BLaER1 (cell line): ENCODE data around the gene KLRK1.
"Not testable (repeated sequence)": the region's sequence is repeated elsewhere in the genome, so short reads cannot be mapped to it uniquely, and the experiment has no call there.

Experiments
- H3K27ac ChIP-seq: shearing (Covaris generic); formaldehyde crosslinking; 2 replicates; pipeline ENCODE4 v1.8.1; 2022
- H3K27me3 ChIP-seq: shearing (Covaris generic); formaldehyde crosslinking; 2 replicates; pipeline ENCODE4 v1.8.1; 2022
- H3K36me3 ChIP-seq: shearing (Covaris generic); formaldehyde crosslinking; 2 replicates; pipeline ENCODE4 v1.8.1; 2022
- H3K4me1 ChIP-seq: shearing (Covaris generic); formaldehyde crosslinking; 2 replicates; pipeline ENCODE4 v1.8.1; 2022
- H3K4me2 ChIP-seq: shearing (Covaris generic); formaldehyde crosslinking; 2 replicates; pipeline ENCODE4 v1.8.1; 2022
- H3K4me3 ChIP-seq: shearing (Covaris generic); formaldehyde crosslinking; 2 replicates; pipeline ENCODE4 v1.8.1; 2022
- H3K9ac ChIP-seq: shearing (Covaris generic); formaldehyde crosslinking; 2 replicates; pipeline ENCODE4 v1.8.1; 2022
- H3K9me3 ChIP-seq: shearing (Covaris generic); formaldehyde crosslinking; 2 replicates; pipeline ENCODE4 v1.8.1; 2022
- H4K20me1 ChIP-seq: shearing (Covaris generic); formaldehyde crosslinking; 2 replicates; pipeline ENCODE4 v1.8.1; 2022
- Cebpa-rat ChIP-seq: shearing (Covaris generic); IDR thresholded peaks from 2 replicates; pipeline ENCODE4 v1.8.1; 2022

Gene KLRK1

GRCh38 chr12:10339053-10339840, 50.6 kb downstream of the KLRK1 start:
- Histone ChIP-seq H3K4me2 (no peak overlapping the region), H3K36me3 (no peaks in the 10 kb centered on the region), H3K27me3 (no peaks in the 10 kb centered on the region), H4K20me1 (no peaks in the 10 kb centered on the region), H3K9ac (no peak overlapping the region), H3K9me3 (peaks cover 19% of the 10 kb centered on the region), H3K4me3 (no peak overlapping the region), H3K4me1 (peaks cover 15% of the 10 kb centered on the region; the same call in 1 of the 2 replicates), H3K27ac (no peak overlapping the region)
- no peak for TF ChIP-seq Cebpa-rat

DNA sequence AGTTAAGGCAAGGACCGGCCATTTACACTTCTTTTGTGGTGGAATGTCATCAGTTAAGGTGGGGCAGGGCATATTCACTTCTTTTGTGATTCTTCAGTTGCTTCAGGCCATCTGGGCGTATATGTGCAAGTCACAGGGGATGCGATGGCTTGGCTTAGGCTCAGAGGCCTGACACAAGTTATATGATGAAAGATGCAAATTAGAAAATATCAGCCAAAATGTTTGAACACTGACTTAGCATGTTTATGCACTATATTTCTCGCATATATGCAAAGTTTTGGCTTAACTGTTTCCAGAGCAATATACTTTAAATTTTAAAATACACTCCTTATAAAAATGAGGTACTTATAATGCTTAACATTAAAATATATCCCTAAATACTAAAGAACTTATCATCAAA, 51.4 kb downstream of the KLRK1 start:
- H3K27me3 ChIP-seq, H4K20me1 ChIP-seq, H3K27ac ChIP-seq, H3K4me3 ChIP-seq, H3K4me2 ChIP-seq, H3K36me3 ChIP-seq, H3K9ac ChIP-seq: not testable (repeated sequence)
- Histone ChIP-seq H3K9me3 (peaks cover 17% of the 10 kb centered on the region), H3K4me1 (peaks cover 15% of the 10 kb centered on the region; the same call in 1 of the 2 replicates)

GRCh38 chr12:10336196-10336595, 53.6 kb downstream of the KLRK1 start:
- H3K36me3 ChIP-seq, H3K27ac ChIP-seq, H3K4me1 ChIP-seq, H3K4me3 ChIP-seq, H3K9me3 ChIP-seq, H3K4me2 ChIP-seq, H3K9ac ChIP-seq, H3K27me3 ChIP-seq, H4K20me1 ChIP-seq: not testable (repeated sequence)

DNA sequence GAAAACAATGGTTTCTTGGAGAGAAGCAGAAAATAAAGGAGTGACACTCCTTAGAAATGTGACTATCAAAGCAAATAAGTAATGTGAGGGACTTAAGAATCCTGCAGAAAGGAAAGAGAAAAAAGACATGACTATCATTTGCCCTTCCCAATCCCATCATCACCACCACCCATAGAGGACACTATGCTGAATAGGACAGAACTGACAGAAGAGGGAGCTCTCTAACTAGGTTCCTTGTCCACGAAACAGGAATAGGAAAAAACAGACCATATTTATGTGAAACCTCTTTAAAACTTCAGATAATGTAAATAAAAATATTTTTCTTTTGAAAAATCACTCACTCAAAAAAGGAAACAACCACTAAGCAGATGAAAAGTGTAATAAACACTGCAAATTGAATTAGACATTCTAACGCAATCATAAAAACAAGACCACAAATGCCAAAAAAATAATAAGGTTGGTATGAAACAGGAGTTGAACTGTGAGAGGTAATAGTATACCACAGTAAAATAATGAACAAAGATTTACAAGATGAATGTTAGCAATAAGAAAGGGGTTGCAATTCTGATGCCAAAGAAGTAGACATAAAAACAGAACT, 58.1 kb downstream of the KLRK1 start:
- Histone ChIP-seq H3K9me3 (peaks cover 6% of the 10 kb centered on the region), H3K4me3 (no peak overlapping the region), H3K27me3 (no peaks in the 10 kb centered on the region), H3K27ac (no peak overlapping the region), H4K20me1 (no peaks in the 10 kb centered on the region), H3K4me1 (no peaks in the 10 kb centered on the region), H3K9ac (no peak overlapping the region), H3K36me3 (no peaks in the 10 kb centered on the region), H3K4me2 (no peak overlapping the region)
- no peak for TF ChIP-seq Cebpa-rat

GRCh38 chr12:10328691-10329090, 61.1 kb downstream of the KLRK1 start:
- not testable (repeated sequence) for H3K4me3 ChIP-seq, H3K36me3 ChIP-seq, H4K20me1 ChIP-seq, H3K27me3 ChIP-seq, H3K9ac ChIP-seq, H3K27ac ChIP-seq, H3K4me2 ChIP-seq, H3K4me1 ChIP-seq
- peaks cover 11% of the 10 kb centered on the region for H3K9me3 ChIP-seq
